H9 (cell line): ENCODE measurements around the gene CRK. TPM values are rescaled to one million over a fixed set of nuclear protein-coding genes. Genes with fewer than 3 reads are reported as not detected.

Experiments
- DNase-seq: peaks from one replicate; pipeline ENCODE4 v3.0.0-alpha.2; 2017
- H2AFZ ChIP-seq: one replicate; pipeline ENCODE4 v1.6.1; 2013; ENCODE audit warnings: mild to moderate bottlenecking, low read length, control low read depth, moderate library complexity
- H2AK5ac ChIP-seq: 2 replicates; pipeline ENCODE4 v1.6.1; 2013; ENCODE audit warnings: low read length, control low read depth, mixed read lengths; ENCODE audit not compliant: insufficient read length
- H2BK120ac ChIP-seq: one replicate; pipeline ENCODE4 v1.6.1; 2013; ENCODE audit warnings: low read depth, mild to moderate bottlenecking, low read length, control low read depth, inconsistent platforms; ENCODE audit not compliant: poor library complexity, severe bottlenecking
- H2BK12ac ChIP-seq: 2 replicates; pipeline ENCODE4 v1.6.1; 2013; ENCODE audit warnings: low read length, control low read depth, mixed read lengths, low read depth; ENCODE audit not compliant: insufficient read length
- H2BK15ac ChIP-seq: 2 replicates; pipeline ENCODE4 v1.6.1; 2013; ENCODE audit warnings: low read depth, low read length, control low read depth
- H2BK20ac ChIP-seq: one replicate; pipeline ENCODE4 v1.6.1; 2013; ENCODE audit warnings: low read depth, mild to moderate bottlenecking, low read length, control low read depth, inconsistent platforms; ENCODE audit not compliant: poor library complexity, severe bottlenecking
- H2BK5ac ChIP-seq: 2 replicates; pipeline ENCODE4 v1.6.1; 2013; ENCODE audit warnings: low read length, control low read depth, mixed read lengths; ENCODE audit not compliant: insufficient read length
- H3K14ac ChIP-seq: 2 replicates; pipeline ENCODE4 v1.6.1; 2013; ENCODE audit warnings: low read length, control low read depth; ENCODE audit not compliant: insufficient read depth
- H3K18ac ChIP-seq: 2 replicates; pipeline ENCODE4 v1.6.1; 2013; ENCODE audit warnings: low read depth, mild to moderate bottlenecking, mixed read lengths, low read length, control low read depth; ENCODE audit not compliant: insufficient read length
- H3K23ac ChIP-seq: 2 replicates; pipeline ENCODE4 v1.6.1; 2013; ENCODE audit warnings: low read length, control low read depth, mixed read lengths, low read depth; ENCODE audit not compliant: insufficient read length
- H3K23me2 ChIP-seq: 2 replicates; pipeline ENCODE4 v1.6.1; 2013; ENCODE audit warnings: low read depth, mild to moderate bottlenecking, mixed read lengths, low read length, control low read depth; ENCODE audit not compliant: insufficient read length, poor library complexity, severe bottlenecking
- H3K27ac ChIP-seq: 2 replicates; pipeline ENCODE4 v1.5.1; 2013; ENCODE audit warnings: low read length, control low read depth, mixed read lengths, low read depth; ENCODE audit not compliant: insufficient read length
- H3K27me3 ChIP-seq: 2 replicates; pipeline ENCODE4 v1.6.1; 2013; ENCODE audit warnings: low read length, control low read depth, inconsistent platforms; ENCODE audit not compliant: insufficient read depth
- H3K4ac ChIP-seq: 2 replicates; pipeline ENCODE4 v1.6.1; 2013; ENCODE audit warnings: low read depth, mild to moderate bottlenecking, control low read depth, inconsistent platforms, low read length, moderate library complexity
- H3K4me1 ChIP-seq: 2 replicates; pipeline ENCODE4 v1.6.1; 2013; ENCODE audit warnings: low read length, control low read depth, inconsistent platforms; ENCODE audit not compliant: insufficient read depth
- H3K4me2 ChIP-seq: 2 replicates; pipeline ENCODE4 v1.6.1; 2013; ENCODE audit warnings: low read length, control low read depth, mixed read lengths; ENCODE audit not compliant: insufficient read length, insufficient read depth
- H3K56ac ChIP-seq: 2 replicates; pipeline ENCODE4 v1.6.1; 2013; ENCODE audit warnings: low read depth, mild to moderate bottlenecking, mixed read lengths, low read length, control low read depth; ENCODE audit not compliant: insufficient read length
- H3K79me1 ChIP-seq: 2 replicates; pipeline ENCODE4 v1.6.1; 2013; ENCODE audit warnings: low read depth, mild to moderate bottlenecking, moderate library complexity, low read length, control low read depth, inconsistent platforms; ENCODE audit not compliant: insufficient read depth, poor library complexity, severe bottlenecking
- H3K79me2 ChIP-seq: 2 replicates; pipeline ENCODE4 v1.6.1; 2013; ENCODE audit warnings: low read length, control low read depth, inconsistent platforms; ENCODE audit not compliant: insufficient read depth
- H3K9ac ChIP-seq: 2 replicates; pipeline ENCODE4 v1.6.1; 2013; ENCODE audit warnings: low read length, control low read depth, mixed read lengths; ENCODE audit not compliant: insufficient read length; ENCODE audit errors: extremely low read depth
- H3K9me3 ChIP-seq: one replicate; pipeline ENCODE4 v1.6.1; 2013; ENCODE audit warnings: low read depth, low read length, inconsistent platforms; ENCODE audit not compliant: control insufficient read depth
- H3T11ph ChIP-seq: one replicate; pipeline ENCODE4 v1.6.1; 2013; ENCODE audit warnings: mild to moderate bottlenecking, low read length, control low read depth, inconsistent platforms
- H4K20me1 ChIP-seq: one replicate; pipeline ENCODE4 v1.6.1; 2013; ENCODE audit not compliant: control insufficient read depth, insufficient read length, insufficient read depth
- H4K5ac ChIP-seq: 2 replicates; pipeline ENCODE4 v1.6.1; 2013; ENCODE audit warnings: low read depth, mild to moderate bottlenecking, mixed read lengths, low read length, control low read depth; ENCODE audit not compliant: insufficient read length
- H4K8ac ChIP-seq: replicated peaks from 2 replicates; pipeline ENCODE4 v1.6.1; 2013; ENCODE audit warnings: low read length, control low read depth, mixed read lengths, low read depth; ENCODE audit not compliant: insufficient read length
- H4K91ac ChIP-seq: 2 replicates; pipeline ENCODE4 v1.6.1; 2013; ENCODE audit warnings: low read depth, mild to moderate bottlenecking, moderate library complexity, mixed read lengths, low read length, control low read depth; ENCODE audit not compliant: insufficient read length
- H3K27ac Mint-ChIP-seq, 3 experiments: 2 replicates in 2 of 3; 3 replicates in 1 of 3; pipeline ENCODE4 v1.8.0; 2020 to 2021; ENCODE audit warnings: mixed read lengths in 3 of 3, mild to moderate bottlenecking in 1 of 3, moderate library complexity in 1 of 3
- H3K27me3 Mint-ChIP-seq: 2 replicates; pipeline ENCODE4 v1.8.0; 2021; ENCODE audit warnings: low read depth, mild to moderate bottlenecking, moderate library complexity, mixed read lengths
- H3K36me3 Mint-ChIP-seq, 3 experiments: 2 replicates in 2 of 3; 3 replicates in 1 of 3; pipeline ENCODE4 v1.8.0; 2020 to 2021; ENCODE audit warnings: low read depth in 3 of 3, mixed read lengths in 3 of 3; ENCODE audit not compliant: insufficient read depth in 1 of 3
- H3K4me1 Mint-ChIP-seq, 2 experiments: 2 replicates each; pipeline ENCODE4 v1.8.0; 2020; ENCODE audit warnings: mixed read lengths in 2 of 2
- H3K4me3 Mint-ChIP-seq, 2 experiments: 2 replicates in 1 of 2; 3 replicates in 1 of 2; pipeline ENCODE4 v1.8.0; 2020 to 2021; ENCODE audit warnings: mild to moderate bottlenecking in 2 of 2, mixed read lengths in 2 of 2, moderate library complexity in 1 of 2
- H3K9me3 Mint-ChIP-seq, 2 experiments: 2 replicates in 1 of 2; 3 replicates in 1 of 2; pipeline ENCODE4 v1.8.0; 2020; ENCODE audit warnings: mild to moderate bottlenecking in 2 of 2, mixed read lengths in 2 of 2, moderate library complexity in 1 of 2
- WGBS: extraction: QIAGEN DNeasy Blood & Tissue Kit; methylation state at CpG from one replicate; pipeline ENCODE4 v1.1.7; 2013; ENCODE audit warnings: missing lambda C conversion rate, low lambda C conversion rate, mixed read lengths; ENCODE audit not compliant: insufficient read length; ENCODE audit errors: extremely low coverage; 5-methylcytosine and 5-hydroxymethylcytosine counted together
- long read RNA-seq: library from polyadenylated mRNA; unstranded; transcript quantifications from one replicate; pipeline ENCODE4 v2.0.0, GENCODE V29; 2020
- total RNA-seq: library from RNA; stranded (reverse); gene quantifications from 2 replicates; pipeline ENCODE4 v1.2.1, GENCODE V29; 2021
- TF ChIP-seq, protein P1 (sequence below): fragments of 200-600 bp; sonication (generic); conservative IDR thresholded peaks from 3 replicates; pipeline ENCODE4 v1.8.0; 2021; ENCODE audit warnings: antibody characterized with exemption, mild to moderate bottlenecking

Gene CRK
- 58.9 and 60.5 TPM in 2 replicates for total RNA-seq
- long read RNA-seq, transcript CRK-201 (3 exons, 3,880 nt) = major isoform, 29 of 74 reads
- long read RNA-seq, transcript CRK-202 (3 exons, 3,675 nt) = major isoform, 29 of 74 reads
- long read RNA-seq, partial matches to known transcripts = 4 of 74 reads
- long read RNA-seq, other reads (novel, unspliced or antisense) = 11 of 74 reads

DNA sequence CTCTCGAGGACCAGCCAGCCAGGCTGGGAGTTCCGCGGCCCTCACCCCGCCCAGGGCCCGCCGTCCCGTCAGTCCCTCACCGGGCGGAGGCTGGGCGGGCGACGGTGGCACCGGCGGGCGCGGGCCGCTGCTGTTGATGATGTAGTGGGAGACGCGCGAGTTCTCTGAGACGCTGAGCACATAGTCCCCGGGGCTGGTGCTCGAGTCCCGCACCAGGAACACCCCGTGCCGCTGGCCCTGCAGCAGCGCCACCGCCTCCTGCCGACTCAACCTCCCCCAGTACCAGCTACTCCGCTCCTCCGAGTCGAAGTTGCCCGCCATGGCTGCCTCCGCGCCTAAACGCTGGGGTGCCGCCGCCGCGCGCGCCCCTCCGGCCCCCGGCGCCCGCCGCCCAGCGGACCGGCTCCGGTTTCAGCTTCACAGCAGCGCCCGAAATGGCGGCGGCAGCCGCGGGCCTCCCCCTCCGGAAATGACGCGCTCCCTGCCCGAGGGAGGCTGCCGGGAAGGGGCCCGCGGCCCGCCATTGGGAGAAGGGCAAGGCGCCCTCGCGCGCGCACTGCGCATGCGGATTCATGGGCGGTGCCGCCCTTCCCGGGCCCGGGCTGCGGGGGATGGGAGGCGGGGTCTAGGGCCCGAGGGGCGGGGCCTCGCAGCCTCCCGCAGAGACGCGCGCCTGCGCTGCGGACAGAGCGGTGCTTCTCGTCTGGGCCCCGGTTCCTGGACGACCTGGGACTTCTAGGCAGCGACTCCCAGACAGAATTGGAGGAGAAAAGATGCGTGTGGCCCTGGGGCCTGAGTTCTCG is at the start of gene CRK:
Gene CRK (minus strand): TSS at position 436 of the 803 bp plus-strand sequence. CDS start 115 bp downstream, at position 321.
- H3K4me1 Mint-ChIP-seq = peaks cover 12 to 14% of the 10 kb centered on the region in 2 experiments
- Histone ChIP-seq H2BK5ac (no peak within 1 kb of the TSS), H2BK20ac (no peak within 1 kb of the TSS), H3K4ac (no peak within 1 kb of the TSS), H3K27me3 (no peaks in the 10 kb centered on the region), H3K4me2 (peak within 1 kb of the TSS; percentile 97), H2BK15ac (no peak within 1 kb of the TSS), H3K9me3 (no peaks in the 10 kb centered on the region), H3K9ac (peak within 1 kb of the TSS; percentile 78), H3K56ac (no peak within 1 kb of the TSS), H4K8ac (no peak within 1 kb of the TSS), H2AK5ac (no peak within 1 kb of the TSS), H4K5ac (no peak within 1 kb of the TSS), H3K18ac (peak within 1 kb of the TSS; percentile 81), H3K27ac (no peak within 1 kb of the TSS), H2BK120ac (no peak within 1 kb of the TSS), H3K23ac (no peak within 1 kb of the TSS), H3K14ac (peak within 1 kb of the TSS; percentile 92), H3T11ph (no peak within 1 kb of the TSS), H3K79me1 (peaks cover 5% of the 10 kb centered on the region), H4K20me1 (no peaks in the 10 kb centered on the region), H3K79me2 (peaks cover 30% of the 10 kb centered on the region), H2AFZ (no peak within 1 kb of the TSS), H3K4me1 (no peaks in the 10 kb centered on the region; the same call in 1 of the 2 replicates), H2BK12ac (no peak within 1 kb of the TSS), H4K91ac (no peak within 1 kb of the TSS), H3K23me2 (peaks cover 8% of the 10 kb centered on the region)
- no CpG with 5 or more reads among the region's 93 CpGs for WGBS
- H3K9me3 Mint-ChIP-seq = no peaks in the 10 kb centered on the region
- peak; percentile 98 for DNase-seq
- TF ChIP-seq, protein P1, sequence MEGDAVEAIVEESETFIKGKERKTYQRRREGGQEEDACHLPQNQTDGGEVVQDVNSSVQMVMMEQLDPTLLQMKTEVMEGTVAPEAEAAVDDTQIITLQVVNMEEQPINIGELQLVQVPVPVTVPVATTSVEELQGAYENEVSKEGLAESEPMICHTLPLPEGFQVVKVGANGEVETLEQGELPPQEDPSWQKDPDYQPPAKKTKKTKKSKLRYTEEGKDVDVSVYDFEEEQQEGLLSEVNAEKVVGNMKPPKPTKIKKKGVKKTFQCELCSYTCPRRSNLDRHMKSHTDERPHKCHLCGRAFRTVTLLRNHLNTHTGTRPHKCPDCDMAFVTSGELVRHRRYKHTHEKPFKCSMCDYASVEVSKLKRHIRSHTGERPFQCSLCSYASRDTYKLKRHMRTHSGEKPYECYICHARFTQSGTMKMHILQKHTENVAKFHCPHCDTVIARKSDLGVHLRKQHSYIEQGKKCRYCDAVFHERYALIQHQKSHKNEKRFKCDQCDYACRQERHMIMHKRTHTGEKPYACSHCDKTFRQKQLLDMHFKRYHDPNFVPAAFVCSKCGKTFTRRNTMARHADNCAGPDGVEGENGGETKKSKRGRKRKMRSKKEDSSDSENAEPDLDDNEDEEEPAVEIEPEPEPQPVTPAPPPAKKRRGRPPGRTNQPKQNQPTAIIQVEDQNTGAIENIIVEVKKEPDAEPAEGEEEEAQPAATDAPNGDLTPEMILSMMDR = no peak
- peak within 1 kb of the TSS; percentile 96 to 98 for H3K4me3 Mint-ChIP-seq
- H3K36me3 Mint-ChIP-seq = peaks cover 4 to 29% (median 19%) of the 10 kb centered on the region in 3 experiments; a peak in 6 of 7 replicates
- H3K27me3 Mint-ChIP-seq = no peaks in the 10 kb centered on the region; the same call in none of the 2 replicates
- peak within 1 kb of the TSS; percentile 78 to 97 (median 94); a peak in 4 of 7 replicates for H3K27ac Mint-ChIP-seq
